Muscle layer of duodenum (tissue), 2 donors: ENCODE data around the gene TAF6L.
"Not testable (repeated sequence)": the region's sequence is repeated elsewhere in the genome, so short reads cannot be mapped to it uniquely, and the experiment has no call there.

Source experiments
- H3K27ac ChIP-seq: one replicate; pipeline ENCODE4 v1.7.0; 2013; ENCODE audit warnings: mild to moderate bottlenecking, low read length
- H3K27me3 ChIP-seq: one replicate; pipeline ENCODE4 v1.7.0; 2013; ENCODE audit warnings: low read depth, mild to moderate bottlenecking, control low read depth, low read length
- H3K36me3 ChIP-seq, 2 donors: one replicate each; pipeline ENCODE4 v1.7.0; 2013; ENCODE audit warnings: low read length in 2 of 2, control low read depth in 1 of 2, mild to moderate bottlenecking in 1 of 2; ENCODE audit not compliant: insufficient read depth in 2 of 2, control insufficient read depth in 1 of 2
- H3K4me1 ChIP-seq, 2 donors: one replicate each; pipeline ENCODE4 v1.7.0; 2013; ENCODE audit warnings: low read length in 2 of 2, mild to moderate bottlenecking in 2 of 2, control low read depth in 1 of 2, moderate library complexity in 1 of 2; ENCODE audit not compliant: insufficient read depth in 2 of 2, control insufficient read depth in 1 of 2
- H3K4me3 ChIP-seq, 2 donors: one replicate each; pipeline ENCODE4 v1.7.0; 2013; ENCODE audit warnings: low read length in 2 of 2, low read depth in 1 of 2, mild to moderate bottlenecking in 1 of 2
- H3K9me3 ChIP-seq, 2 donors: one replicate each; pipeline ENCODE4 v1.7.0; 2013; ENCODE audit warnings: low read length in 2 of 2, control low read depth in 1 of 2, mild to moderate bottlenecking in 1 of 2; ENCODE audit not compliant: control insufficient read depth in 1 of 2
- donor health status: healthy.

TAF6L gene

DNA sequence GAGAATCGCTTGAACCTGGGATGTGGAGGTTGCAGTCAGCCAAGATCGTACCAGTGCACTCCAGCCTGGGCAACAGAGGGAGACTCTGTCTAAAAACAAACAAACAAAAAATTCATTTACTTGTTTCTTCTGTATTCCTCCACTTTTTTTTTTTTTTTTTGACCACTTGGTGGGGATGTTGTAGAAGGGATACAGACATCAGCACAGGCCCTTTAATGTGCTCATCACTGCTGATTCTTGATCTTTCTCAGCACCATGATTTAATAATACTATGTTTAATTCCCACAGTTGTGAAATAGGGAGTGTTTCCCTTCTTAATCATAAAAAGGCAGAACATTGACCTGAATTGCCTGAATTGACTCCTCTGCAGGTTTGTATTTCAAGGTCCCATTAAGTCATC, 38.4 kb upstream of the TAF6L start:
- H3K27ac ChIP-seq: no peak overlapping the region
- peaks cover 14 to 19% of the 10 kb centered on the region in 2 donors for H3K36me3 ChIP-seq
- peaks cover 0 to 18% of the 10 kb centered on the region in 2 donors for H3K4me1 ChIP-seq
- H3K27me3 ChIP-seq: no peaks in the 10 kb centered on the region
- H3K4me3 ChIP-seq: no peak overlapping the region
- no peaks in the 10 kb centered on the region for H3K9me3 ChIP-seq

DNA sequence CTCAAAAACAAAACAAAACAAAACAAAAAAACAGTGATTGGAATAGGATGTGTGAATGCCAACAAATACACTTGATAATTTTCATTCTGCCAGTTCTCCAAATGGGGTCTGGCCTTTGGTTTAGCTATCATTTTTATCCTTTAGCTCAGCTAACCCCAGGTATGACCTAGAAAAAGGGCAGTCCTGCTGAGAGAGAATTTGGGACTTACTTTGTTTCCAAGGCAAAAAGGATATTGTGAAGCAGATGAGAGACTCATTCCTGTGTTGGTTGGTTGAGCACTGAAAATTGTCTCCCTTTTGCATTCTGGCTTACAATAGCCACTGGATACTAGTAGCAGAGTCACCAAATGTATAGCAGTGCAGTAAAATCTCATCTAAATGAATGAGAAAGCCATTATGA, 34.0 kb upstream of the TAF6L start:
- Histone ChIP-seq H3K4me3 (no peak overlapping the region), H3K4me1 (no peaks in the 10 kb centered on the region), H3K9me3 (no peaks in the 10 kb centered on the region), H3K27ac (no peak overlapping the region), H3K27me3 (no peaks in the 10 kb centered on the region), H3K36me3 (peaks cover 23 to 41% of the 10 kb centered on the region in 2 donors)

DNA sequence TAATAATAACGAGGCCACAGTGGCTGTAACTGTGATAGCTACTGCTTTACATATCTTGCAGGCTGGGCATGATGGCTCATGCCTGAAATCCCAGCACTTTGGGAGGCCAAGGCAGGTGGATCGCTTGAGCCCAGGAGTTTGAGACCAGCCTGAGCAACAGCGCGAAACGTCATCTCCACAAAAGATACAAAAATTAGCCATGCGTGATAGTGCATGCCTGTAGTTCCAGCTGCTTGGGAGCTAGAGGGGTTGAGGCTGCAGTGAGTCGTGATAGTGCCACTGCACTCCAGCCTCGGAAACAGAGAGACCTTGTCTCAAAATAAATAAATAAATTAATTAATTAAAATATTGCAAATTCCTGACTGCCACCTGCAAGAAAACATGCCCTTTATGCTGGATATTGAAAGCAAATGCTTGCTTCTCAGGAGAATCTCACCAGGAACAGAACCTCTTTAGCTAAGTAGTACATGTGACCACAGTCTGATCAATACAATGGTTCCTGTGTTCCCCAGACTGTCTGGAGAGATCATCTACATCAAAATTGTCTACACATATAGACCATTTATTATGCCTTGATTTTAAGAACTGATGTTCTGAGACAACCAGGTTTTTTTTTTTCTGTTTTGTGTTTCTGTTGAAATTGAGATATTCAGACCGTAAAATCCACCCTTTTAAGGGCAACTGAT, 23.6 kb upstream of the TAF6L start:
- Histone ChIP-seq H3K4me1 (peaks cover 0 to 4% of the 10 kb centered on the region in 2 donors), H3K36me3 (peaks cover 0 to 8% of the 10 kb centered on the region in 2 donors), H3K27me3 (no peaks in the 10 kb centered on the region), H3K27ac (no peak overlapping the region), H3K4me3 (no peak overlapping the region), H3K9me3 (no peaks in the 10 kb centered on the region)

DNA sequence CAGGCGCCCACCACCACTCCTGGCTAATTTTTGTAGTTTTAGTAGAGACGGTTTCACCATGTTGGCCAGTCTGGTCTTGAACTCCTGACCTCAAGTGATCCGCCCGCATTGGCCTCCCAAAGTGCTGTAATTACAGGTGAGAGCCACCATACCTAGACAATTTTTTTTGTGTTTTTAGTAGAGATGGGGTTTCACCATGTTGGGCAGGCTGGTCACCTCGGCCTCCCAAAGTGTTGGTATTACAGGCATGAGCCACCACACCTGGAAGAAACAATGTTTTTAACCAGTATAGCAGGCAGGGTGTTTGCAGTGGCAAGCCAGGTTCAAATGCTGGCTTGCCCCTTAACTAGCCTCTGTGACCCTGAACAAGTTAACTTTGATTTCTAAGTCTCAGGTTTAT, 21.3 kb upstream of the TAF6L start:
- H3K4me1 ChIP-seq: peaks cover 5 to 17% of the 10 kb centered on the region in 2 donors
- H3K4me3 ChIP-seq, H3K27me3 ChIP-seq, H3K9me3 ChIP-seq, H3K27ac ChIP-seq: not testable (repeated sequence)
- H3K36me3 ChIP-seq: peaks cover 0 to 11% of the 10 kb centered on the region in 2 donors

DNA sequence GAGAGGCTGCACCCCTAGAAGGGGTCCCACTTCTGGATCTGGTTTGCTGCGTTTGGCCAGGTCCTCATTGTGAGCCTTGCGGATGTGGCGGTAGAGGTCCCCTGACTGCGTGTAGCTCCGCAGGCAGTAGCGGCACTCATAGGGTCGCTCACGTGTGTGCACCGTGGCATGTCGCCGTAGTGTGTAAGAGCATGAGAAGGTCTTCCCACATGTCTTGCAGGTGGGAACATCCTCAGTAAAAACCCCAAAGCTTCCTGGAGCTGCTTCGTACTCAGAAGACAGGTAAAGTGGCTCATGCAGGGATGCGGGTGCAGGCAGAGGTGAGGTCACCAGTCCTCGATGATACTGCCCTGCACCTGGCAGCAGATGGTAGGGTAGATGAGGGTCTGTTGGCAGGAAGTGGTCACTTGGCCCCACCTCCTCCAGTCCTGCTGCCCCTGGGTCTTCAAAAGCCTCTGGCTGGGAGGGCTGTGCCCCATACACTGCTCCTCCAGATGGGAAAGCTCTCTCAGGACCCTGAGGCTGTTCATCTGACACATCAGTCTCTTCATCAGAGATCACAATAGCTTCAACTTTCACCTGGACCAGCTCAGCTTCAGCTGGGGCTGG, 18.9 kb upstream of the TAF6L start:
- no peak overlapping the region for H3K27ac ChIP-seq
- peaks cover 5 to 17% of the 10 kb centered on the region in 2 donors for H3K4me1 ChIP-seq
- H3K9me3 ChIP-seq: no peaks in the 10 kb centered on the region
- peaks cover 0 to 11% of the 10 kb centered on the region in 2 donors for H3K36me3 ChIP-seq
- H3K27me3 ChIP-seq: no peaks in the 10 kb centered on the region
- no peak overlapping the region for H3K4me3 ChIP-seq

DNA sequence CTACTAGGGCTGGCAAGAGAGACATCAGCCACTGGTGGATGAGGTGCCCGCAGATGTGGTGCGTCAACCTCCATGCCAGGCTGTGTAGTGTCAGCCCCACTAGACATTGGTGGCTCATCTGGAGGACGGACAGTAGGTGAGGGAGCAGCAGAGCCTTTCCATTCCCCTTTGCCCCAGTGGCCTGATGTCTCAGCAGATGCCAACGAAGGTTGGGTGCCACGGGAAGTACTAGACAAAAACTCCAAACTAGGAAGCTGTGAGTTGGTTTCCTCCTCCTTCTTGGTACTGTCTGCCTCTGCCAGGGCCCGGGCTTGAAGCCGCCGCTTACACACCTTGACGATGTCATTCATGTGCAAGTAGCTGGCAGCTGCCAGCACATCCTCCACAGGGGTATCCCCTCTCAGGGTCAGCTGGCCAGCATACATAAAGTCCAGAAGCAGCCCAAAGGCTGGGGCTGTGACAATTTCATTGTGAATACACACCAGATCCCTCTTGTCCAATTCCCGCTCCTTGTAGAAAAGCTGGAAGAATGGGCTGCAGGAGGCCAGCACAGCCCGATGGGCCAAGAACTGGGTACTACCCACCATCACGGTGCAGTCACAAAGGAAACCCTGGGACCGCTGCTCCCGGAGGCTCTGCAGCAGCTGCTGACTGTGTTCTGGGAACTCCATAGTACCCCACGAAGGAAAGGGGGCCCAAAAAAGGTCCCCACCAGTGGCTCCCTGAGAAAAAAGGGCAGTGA, 18.0 kb upstream of the TAF6L start:
- no peaks in the 10 kb centered on the region for H3K9me3 ChIP-seq
- H3K4me3 ChIP-seq: peak overlapping the region; percentile 62 to 90
- no peaks in the 10 kb centered on the region for H3K27me3 ChIP-seq
- H3K4me1 ChIP-seq: peaks cover 5 to 17% of the 10 kb centered on the region in 2 donors
- H3K27ac ChIP-seq: peak overlapping the region; percentile 91
- peaks cover 0 to 11% of the 10 kb centered on the region in 2 donors for H3K36me3 ChIP-seq

DNA sequence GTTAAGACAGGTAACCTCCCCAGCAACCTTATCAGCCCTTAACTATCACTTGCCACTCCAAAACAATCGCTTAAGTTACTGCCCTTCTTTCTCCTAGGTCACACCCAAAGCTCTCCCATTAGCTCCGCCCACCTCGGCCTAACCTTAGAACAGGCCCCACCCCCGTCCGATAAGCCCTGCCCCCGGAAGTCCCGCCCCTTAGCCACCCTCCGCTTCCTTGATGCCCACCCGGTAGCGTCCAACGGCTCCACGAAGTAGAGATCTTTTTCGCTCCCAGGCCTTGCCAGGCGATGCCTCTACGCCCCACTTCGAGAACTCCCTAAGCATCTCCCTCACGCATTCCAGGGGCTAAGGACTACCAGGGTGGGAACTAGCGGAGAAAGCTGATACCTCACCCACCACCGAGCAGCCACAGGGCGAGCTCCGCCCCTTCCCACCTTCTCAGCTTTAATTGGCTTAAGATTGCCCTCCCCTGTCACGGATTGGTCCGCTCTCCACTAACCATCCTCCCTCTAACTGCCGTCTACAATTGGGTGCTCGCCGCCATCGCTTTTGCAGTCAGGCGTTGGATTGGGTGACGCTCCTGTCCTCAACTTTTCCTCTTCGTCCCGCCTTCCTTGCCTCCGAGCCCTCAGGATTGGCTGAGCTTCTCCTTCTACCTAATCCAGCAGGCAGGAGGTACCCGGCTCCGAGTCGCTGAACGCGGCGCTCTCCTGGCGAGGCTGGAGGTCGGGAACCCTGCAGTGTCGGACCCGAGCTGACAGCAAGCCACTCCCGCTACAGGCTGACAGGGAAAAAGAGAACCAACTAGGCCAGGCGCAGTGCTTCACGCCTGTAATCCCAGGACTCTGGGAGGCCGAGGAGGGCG, 17.2 kb upstream of the TAF6L start, which contains the start of gene ZBTB3:
ZBTB3 (minus strand) TSS at position 425 of the 868 bp plus-strand sequence. CDS start 496 bp downstream, outside the sequence.
- no peaks in the 10 kb centered on the region for H3K27me3 ChIP-seq
- peaks cover 5 to 17% of the 10 kb centered on the region in 2 donors for H3K4me1 ChIP-seq
- peak within 1 kb of the TSS; percentile 62 to 90 for H3K4me3 ChIP-seq
- peak within 1 kb of the TSS; percentile 91 for H3K27ac ChIP-seq
- peaks cover 0 to 11% of the 10 kb centered on the region in 2 donors for H3K36me3 ChIP-seq
- no peaks in the 10 kb centered on the region for H3K9me3 ChIP-seq

DNA sequence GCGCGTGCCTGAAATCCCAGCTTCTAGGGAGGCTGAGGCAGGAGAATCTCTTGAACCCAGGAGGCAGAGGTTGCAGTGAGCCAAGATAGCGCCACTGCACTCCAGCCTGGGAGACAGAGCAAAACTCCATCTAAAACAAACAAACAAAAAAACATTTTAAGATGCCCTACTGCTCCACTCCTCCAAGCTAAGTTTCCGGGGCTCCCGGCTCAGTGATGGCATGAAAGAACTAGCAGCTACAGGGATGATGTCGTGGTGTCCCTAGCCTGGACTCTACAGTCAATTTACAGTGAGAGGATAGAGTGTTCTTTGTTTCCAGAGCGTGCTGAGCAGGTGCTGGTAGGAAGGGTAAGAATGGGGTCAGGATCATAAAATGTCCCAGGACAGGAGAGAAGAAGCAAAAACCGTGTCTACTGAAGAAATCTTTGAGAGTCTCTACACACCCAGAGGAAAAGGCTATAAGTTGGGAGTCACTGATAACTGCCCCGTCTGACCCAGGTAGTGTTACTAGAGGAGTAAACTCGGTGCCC, 16.0 kb upstream of the TAF6L start:
- H3K27me3 ChIP-seq: no peaks in the 10 kb centered on the region
- no peak overlapping the region for H3K4me3 ChIP-seq
- H3K9me3 ChIP-seq: no peaks in the 10 kb centered on the region
- peaks cover 0 to 11% of the 10 kb centered on the region in 2 donors for H3K36me3 ChIP-seq
- H3K27ac ChIP-seq: no peak overlapping the region
- peaks cover 5 to 17% of the 10 kb centered on the region in 2 donors for H3K4me1 ChIP-seq

DNA sequence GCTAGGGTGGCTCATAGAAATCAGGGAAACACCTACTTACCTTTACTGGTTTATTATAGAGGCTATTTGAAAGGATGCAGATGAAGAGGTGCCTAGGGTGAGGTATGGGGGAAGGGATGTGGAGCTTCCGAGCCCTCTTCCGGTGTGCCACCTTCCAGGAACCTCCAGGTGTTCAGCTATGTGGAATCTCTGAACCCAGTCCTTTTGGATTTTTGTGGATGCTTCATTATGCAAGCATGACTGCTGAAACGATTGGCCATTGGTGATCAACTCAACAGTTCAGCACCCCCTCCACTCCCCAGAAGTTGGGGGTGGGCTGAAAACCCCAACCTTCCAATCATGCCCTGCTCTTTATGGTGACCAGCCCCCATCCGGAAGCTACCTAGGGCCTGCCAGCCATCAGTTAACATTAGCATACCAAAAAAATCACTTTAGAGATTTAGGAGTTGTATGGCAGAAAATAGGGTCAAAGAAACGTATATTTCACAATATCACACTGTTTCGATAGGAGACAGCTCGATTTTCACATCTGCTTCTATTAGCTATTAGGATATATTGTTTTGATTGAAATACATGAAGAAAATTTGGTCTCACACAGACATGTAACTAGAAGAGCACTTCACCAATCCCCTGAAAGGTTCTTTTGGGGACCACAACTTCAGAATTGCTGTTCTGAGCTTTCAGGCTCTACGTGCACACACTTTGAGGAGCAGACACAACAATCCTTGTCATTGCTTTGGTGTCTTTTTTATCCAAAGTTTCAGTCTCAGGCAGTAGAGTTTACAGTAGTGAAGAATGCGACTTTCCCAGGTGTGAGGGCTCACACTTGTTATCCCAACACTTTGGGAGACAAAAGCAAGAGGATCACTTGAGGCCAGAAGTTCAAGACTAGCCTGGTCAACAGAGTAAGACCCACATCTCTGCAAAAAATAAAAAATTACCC, 13.1 kb upstream of the TAF6L start:
- peaks cover 16 to 22% of the 10 kb centered on the region in 2 donors for H3K4me1 ChIP-seq
- peaks cover 0 to 3% of the 10 kb centered on the region in 2 donors for H3K36me3 ChIP-seq
- no peak overlapping the region for H3K27ac ChIP-seq
- no peaks in the 10 kb centered on the region for H3K9me3 ChIP-seq
- no peak overlapping the region for H3K4me3 ChIP-seq
- H3K27me3 ChIP-seq: no peaks in the 10 kb centered on the region

DNA sequence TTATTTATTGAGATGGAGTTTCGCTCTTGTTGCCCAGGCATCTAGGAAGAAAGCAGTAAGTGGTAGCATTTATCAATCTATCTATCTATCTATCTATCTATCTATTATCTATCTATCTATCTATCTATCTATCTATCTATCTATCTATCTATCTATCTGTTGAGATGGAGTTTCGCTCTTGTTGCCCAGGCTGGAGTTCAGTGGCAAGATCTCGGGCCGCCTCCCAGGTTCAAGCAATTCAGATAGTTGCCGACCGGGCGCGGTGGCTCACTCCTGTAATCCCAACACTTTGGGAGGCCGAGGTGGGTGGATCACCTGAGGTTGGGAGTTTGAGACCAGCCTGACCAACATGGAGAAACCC, 10.3 kb upstream of the TAF6L start:
- peak overlapping the region in 1 of 2 donors; percentile 98 for H3K4me3 ChIP-seq
- not testable (repeated sequence) for H3K27me3 ChIP-seq, H3K9me3 ChIP-seq, H3K27ac ChIP-seq
- H3K36me3 ChIP-seq: peaks cover 7 to 19% of the 10 kb centered on the region in 2 donors
- peaks cover 11 to 18% of the 10 kb centered on the region in 2 donors for H3K4me1 ChIP-seq
